GM12878 (cell line): ENCODE measurements around the gene NPR3. TPM values are rescaled to one million over a fixed set of nuclear protein-coding genes. Genes with fewer than 3 reads are reported as not detected.
"Not testable (repeated sequence)": the region's sequence is repeated elsewhere in the genome, so short reads cannot be mapped to it uniquely, and the experiment has no call there.

Experiments used
- ATAC-seq: fragments of 200-7000 bp; cut with Tn5 transposase; 3 replicates; pipeline ENCODE4 v1.9.1; 2020; ENCODE audit warnings: mild to moderate bottlenecking, moderate library complexity
- BruUV-seq: library from RNA; stranded (reverse); fragments of 400-500 nt; replicated peaks from 2 replicates; lab custom pipeline; 2021; lab: Mats Ljungman, UMichigan
- CTCF ChIA-PET: fragments of 300-600 bp; sonication (Branson Sonifier 250); formaldehyde crosslinking; extraction: SDS; loops from one replicate; lab custom pipeline; 2021; ENCODE audit warnings: inconsistent platforms; lab: Yijun Ruan, JAX
- POLR2A ChIA-PET: fragments of 350-600 bp; formaldehyde crosslinking; extraction: SDS; loops from one replicate; lab custom pipeline; 2021; ENCODE audit warnings: inconsistent platforms; lab: Charles Lee
- RAD21 ChIA-PET: fragments of 300-600 bp; sonication (Branson Sonifier 250); formaldehyde crosslinking; loops from one replicate; lab custom pipeline; 2023; ENCODE audit warnings: antibody characterized with exemption; ENCODE audit not compliant: unreplicated experiment; lab: Charles Lee
- SMC1A ChIA-PET: fragments of 300-600 bp; sonication (Branson Sonifier 250); formaldehyde crosslinking; loops from one replicate; lab custom pipeline; 2023; ENCODE audit not compliant: unreplicated experiment, uncharacterized antibody; lab: Charles Lee
- DNase-seq: peaks from one replicate; pipeline ENCODE4 v3.0.0-alpha.2; 2011; ENCODE audit warnings: low read depth, low spot score
- FAIRE-seq: peaks from 3 replicates; lab custom pipeline; 2011; peaks lifted over from hg19 to GRCh38; lab: Jason Lieb, UNC
- H2AFZ ChIP-seq: 2 replicates; pipeline ENCODE4 v1.6.0; 2011; ENCODE audit warnings: low read depth, low read length, control low read depth; ENCODE audit not compliant: control insufficient read depth
- H3K27ac ChIP-seq: 2 replicates; pipeline ENCODE4 v1.5.1; 2011; ENCODE audit warnings: control low read depth; ENCODE audit not compliant: control insufficient read depth, insufficient read depth
- H3K27me3 ChIP-seq, 2 experiments: replicated peaks in 1 of 2; 2 replicates each; pipeline versions ENCODE4 v1.6.0 to v1.6.1; 2011; ENCODE audit warnings: low read length in 1 of 2; ENCODE audit not compliant: control insufficient read depth in 2 of 2, insufficient read depth in 2 of 2
- H3K36me3 ChIP-seq, 2 experiments: 2 replicates each; pipeline ENCODE4 v1.5.1; 2011; ENCODE audit warnings: low read length in 1 of 2; ENCODE audit not compliant: control insufficient read depth in 2 of 2, insufficient read depth in 2 of 2
- H3K4me1 ChIP-seq: 2 replicates; pipeline ENCODE4 v1.6.1; 2011; ENCODE audit warnings: mild to moderate bottlenecking, low read length, moderate library complexity, mixed read lengths; ENCODE audit not compliant: control insufficient read depth, insufficient read depth
- H3K4me2 ChIP-seq: 2 replicates; pipeline ENCODE4 v1.6.0; 2011; ENCODE audit warnings: control low read depth; ENCODE audit not compliant: control insufficient read depth, insufficient read depth
- H3K4me3 ChIP-seq: fragments of 200-600 bp; sonication (generic); 2 replicates; pipeline ENCODE4 v1.5.1; 2016
- H3K79me2 ChIP-seq: 2 replicates; pipeline ENCODE4 v1.6.0; 2011; ENCODE audit warnings: low read length; ENCODE audit not compliant: control insufficient read depth, insufficient read depth
- H3K9ac ChIP-seq: 2 replicates; pipeline ENCODE4 v1.8.0; 2011; ENCODE audit warnings: low read length, control low read depth, mixed read lengths; ENCODE audit not compliant: control insufficient read depth, insufficient read depth
- H3K9me3 ChIP-seq: replicated peaks from 3 replicates; pipeline ENCODE4 v1.5.1; 2011; ENCODE audit warnings: mild to moderate bottlenecking, low read length; ENCODE audit not compliant: control insufficient read depth, insufficient read depth
- H4K20me1 ChIP-seq: 2 replicates; pipeline ENCODE4 v1.6.0; 2011; ENCODE audit not compliant: control insufficient read depth, insufficient read depth
- BCLAF1 ChIP-seq: fragments of 450-650 bp; IDR thresholded peaks from 2 replicates; pipeline ENCODE4 v1.6.1; 2017; ENCODE audit warnings: antibody characterized with exemption, mild to moderate bottlenecking, moderate library complexity
- GABPA ChIP-seq: IDR thresholded peaks from 2 replicates; pipeline ENCODE4 v1.6.1; 2014; ENCODE audit warnings: antibody characterized with exemption, low read depth, mild to moderate bottlenecking, inconsistent platforms
- HDGF ChIP-seq: fragments of 450-650 bp; IDR thresholded peaks from 2 replicates; pipeline ENCODE4 v1.6.1; 2016; ENCODE audit warnings: antibody characterized with exemption
- PBX3 ChIP-seq: IDR thresholded peaks from 2 replicates; pipeline ENCODE4 v1.6.1; 2011; ENCODE audit warnings: mild to moderate bottlenecking, low read depth, low read length, moderate library complexity; ENCODE audit not compliant: insufficient replicate concordance
- RAD21 ChIP-seq: IDR thresholded peaks from 2 replicates; pipeline ENCODE4 v1.6.1; 2011; ENCODE audit warnings: mild to moderate bottlenecking, low read depth, low read length, moderate library complexity; ENCODE audit not compliant: insufficient read depth
- STAT3 ChIP-seq: IDR thresholded peaks from 2 replicates; pipeline ENCODE4 v1.6.1; 2011; ENCODE audit warnings: low read depth, low read length, improper control_type of control experiment
- TARDBP ChIP-seq: IDR thresholded peaks from 2 replicates; pipeline ENCODE4 v1.6.1; 2016; ENCODE audit warnings: borderline replicate concordance
- YY1 ChIP-seq: IDR thresholded peaks from 2 replicates; pipeline ENCODE4 v1.6.1; 2011; ENCODE audit warnings: low read depth, mild to moderate bottlenecking, low read length
- ZNF274 ChIP-seq: IDR thresholded peaks from one replicate; pipeline ENCODE4 v1.8.0; 2011; ENCODE audit not compliant: insufficient read length, insufficient read depth
- ZNF622 ChIP-seq: fragments of 450-650 bp; IDR thresholded peaks from 2 replicates; pipeline ENCODE4 v1.6.1; 2017; ENCODE audit warnings: mild to moderate bottlenecking, inconsistent platforms
- ZSCAN29 ChIP-seq: fragments of 450-650 bp; IDR thresholded peaks from 2 replicates; pipeline ENCODE4 v1.6.1; 2017; ENCODE audit warnings: mild to moderate bottlenecking, moderate library complexity
- WGBS: methylation state at CpG from one replicate; pipeline ENCODE4 v1.1.6; 2016; ENCODE audit warnings: low lambda C conversion rate; ENCODE audit not compliant: insufficient replicate concordance, insufficient coverage; ENCODE audit errors: missing lambda C conversion rate; 5-methylcytosine and 5-hydroxymethylcytosine counted together
- in situ Hi-C: fragments of 300-500 bp; cut with MboI; formaldehyde crosslinking; loops from 9 replicates; pipeline ENCODE4 v1.14.3; 2018; ENCODE audit warnings: mixed read lengths
- intact Hi-C: fragments of 100-400 bp; cut with micrococcal nuclease; formaldehyde crosslinking; loops from one replicate; pipeline ENCODE4 v1.14.2; 2022; ENCODE audit not compliant: unreplicated experiment
- polyA plus RNA-seq, 11 experiments: library from polyadenylated mRNA; depleted of rRNA in 4 of 11; unstranded in 6 of 11; stranded (reverse) in 5 of 11; fragments of >200 nt; fragmentation: Nextera tagmentation in 4 of 11; fragmentation: Illumina TruSeq in 1 of 11; extraction: Ambion mirVana in 4 of 11; extraction: Trizol in 1 of 11; gene quantifications; 1 replicate in 1 of 11; 2 replicates in 10 of 11; pipeline versions ENCODE4 v1.2.1 to v1.2.3, GENCODE V29; 2011 to 2016; ENCODE audit warnings: inconsistent platforms in 2 of 11, missing spikeins in 2 of 11, low read depth in 1 of 11
- total RNA-seq, 4 experiments: library from RNA; depleted of rRNA in 3 of 4; stranded (reverse); fragments of >200 nt in 3 of 4; fragmentation: Illumina TruSeq in 1 of 4; extraction: Trizol in 1 of 4; gene quantifications; 2 replicates each; pipeline versions ENCODE4 v1.2.1 to v1.2.3, GENCODE V29; 2013 to 2021
- TF ChIP-seq, protein P1 (sequence below): IDR thresholded peaks from 2 replicates; pipeline ENCODE4 v1.6.1; 2011; ENCODE audit warnings: low read depth, low read length, improper control_type of control experiment, borderline replicate concordance

Gene NPR3
- total and polyA plus RNA-seq, 10 of the 15 experiments (the other 5 are each of a cell fraction or from before 2014, with no cell fraction given), result 0.01 to 0.37 (median 0.14) TPM; not detected in 7

- no peak for ATAC-seq
- no peak for TF ChIP-seq ZNF622
- no peak for TF ChIP-seq RAD21
- TF ChIP-seq YY1, result no peak
- TF ChIP-seq GABPA, result no peak
- TF ChIP-seq BCLAF1, result no peak
- no peak for TF ChIP-seq HDGF
- no peak for TF ChIP-seq ZSCAN29
- TF ChIP-seq TARDBP, result no peak
- TF ChIP-seq ZNF274, result no peak
- no peak for TF ChIP-seq STAT3
- TF ChIP-seq, protein P1, sequence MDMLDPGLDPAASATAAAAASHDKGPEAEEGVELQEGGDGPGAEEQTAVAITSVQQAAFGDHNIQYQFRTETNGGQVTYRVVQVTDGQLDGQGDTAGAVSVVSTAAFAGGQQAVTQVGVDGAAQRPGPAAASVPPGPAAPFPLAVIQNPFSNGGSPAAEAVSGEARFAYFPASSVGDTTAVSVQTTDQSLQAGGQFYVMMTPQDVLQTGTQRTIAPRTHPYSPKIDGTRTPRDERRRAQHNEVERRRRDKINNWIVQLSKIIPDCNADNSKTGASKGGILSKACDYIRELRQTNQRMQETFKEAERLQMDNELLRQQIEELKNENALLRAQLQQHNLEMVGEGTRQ, result no peak
- TF ChIP-seq PBX3, result no peak
- H3K79me2 ChIP-seq, result no peaks in the 10 kb centered on the region
- H3K4me1 ChIP-seq, result no peaks in the 10 kb centered on the region
- no peaks in the 10 kb centered on the region for H3K27me3 ChIP-seq
- intact Hi-C loops (no loop called here), in situ Hi-C loops (no loop called here)
- no peak overlapping the region for H2AFZ ChIP-seq
- CTCF ChIA-PET, result no interaction called here
- no peaks in the 10 kb centered on the region for H3K36me3 ChIP-seq
- H3K4me3 ChIP-seq, result no peak overlapping the region
- DNase-seq, result no peak
- SMC1A ChIA-PET, result no interaction called here
- RAD21 ChIA-PET, result no interaction called here
- POLR2A ChIA-PET, result no interaction called here
- no peak overlapping the region for H3K27ac ChIP-seq
- no peaks in the 10 kb centered on the region for H4K20me1 ChIP-seq
- H3K4me2 ChIP-seq, result no peak overlapping the region
- no peaks in the 10 kb centered on the region for H3K9me3 ChIP-seq
- H3K9ac ChIP-seq, result no peak overlapping the region
- 13% methylated on average over 3 of the region's 3 CpGs for WGBS
- no peak for FAIRE-seq
- BruUV-seq, result no TSS peak
Measured at GRCh38 chr5:32803656-32804055, 92.5 kb downstream of the NPR3 start.

- H3K4me3 ChIP-seq, DNase-seq, H4K20me1 ChIP-seq, intact Hi-C loops, FAIRE-seq, H3K9ac ChIP-seq, H3K27me3 ChIP-seq, H3K9me3 ChIP-seq, H3K79me2 ChIP-seq, BruUV-seq, H3K36me3 ChIP-seq, POLR2A ChIA-PET, in situ Hi-C loops, H3K4me2 ChIP-seq, H3K27ac ChIP-seq, RAD21 ChIA-PET, H3K4me1 ChIP-seq, ATAC-seq, H2AFZ ChIP-seq: not testable (repeated sequence)
- CTCF ChIA-PET, result interaction anchor here (0.8 to 1.1 kb wide), 2 partner anchors 47 to 494 kb away, joined by 3 read pairs; no protein-coding TSS in a partner anchor
- WGBS, result 0% methylated on average over 1 of the region's 1 CpG
- SMC1A ChIA-PET, result interaction anchor here (0.5 kb wide), 1 partner anchor 9 kb away, joined by 3 read pairs; no protein-coding TSS in a partner anchor
Measured at GRCh38 chr5:32805462-32805861, 94.3 kb downstream of the NPR3 start.
